ENCODE measurements around the gene SMKR1.
"Not testable (repeated sequence)": the region's sequence is repeated elsewhere in the genome, so short reads cannot be mapped to it uniquely, and the experiment has no call there.

Gene SMKR1

GRCh38 chr7:129501760-129502707 lies at the start of gene SMKR1:
Gene SMKR1 (plus strand): TSS chr7:129502531. CDS start chr7:129502825, 294 bp downstream.
- DNase-seq = peak; percentile 89

GRCh38 chr7:129452589-129453231 lies 49.6 kb upstream of the SMKR1 start:
- no peak for DNase-seq

GRCh38 chr7:129453510-129454248 lies 48.7 kb upstream of the SMKR1 start:
- DNase-seq = no peak

GRCh38 chr7:129454249-129454551 lies 48.1 kb upstream of the SMKR1 start:
- DNase-seq = no peak

GRCh38 chr7:129456421-129456820 lies 45.9 kb upstream of the SMKR1 start:
- no peak for DNase-seq

GRCh38 chr7:129457101-129457500 lies 45.2 kb upstream of the SMKR1 start:
- DNase-seq = no peak

- DNase-seq = no peak
Observed at GRCh38 chr7:129458171-129458570, 44.2 kb upstream of the SMKR1 start.

- no peak for DNase-seq
Observed at GRCh38 chr7:129461809-129462208, 40.5 kb upstream of the SMKR1 start.

GRCh38 chr7:129462420-129462819 lies 39.9 kb upstream of the SMKR1 start:
- no peak for DNase-seq

GRCh38 chr7:129464194-129464593 lies 38.1 kb upstream of the SMKR1 start:
- no peak for DNase-seq

- DNase-seq = no peak
Observed at GRCh38 chr7:129465080-129465479, 37.3 kb upstream of the SMKR1 start.

- DNase-seq = no peak
Observed at GRCh38 chr7:129466796-129467195, 35.5 kb upstream of the SMKR1 start.

GRCh38 chr7:129468087-129468486 lies 34.2 kb upstream of the SMKR1 start:
- DNase-seq = no peak

GRCh38 chr7:129468547-129468946 lies 33.8 kb upstream of the SMKR1 start:
- DNase-seq = no peak

- no peak for DNase-seq
Observed at GRCh38 chr7:129469930-129470329, 32.4 kb upstream of the SMKR1 start.

- no peak for DNase-seq
Observed at GRCh38 chr7:129470411-129470810, 31.9 kb upstream of the SMKR1 start.

- no peak for DNase-seq
Observed at GRCh38 chr7:129471402-129471827, 30.9 kb upstream of the SMKR1 start.

GRCh38 chr7:129475931-129476330 lies 26.4 kb upstream of the SMKR1 start:
- DNase-seq = not testable (repeated sequence)

- not testable (repeated sequence) for DNase-seq
Observed at GRCh38 chr7:129476398-129476797, 25.9 kb upstream of the SMKR1 start.

GRCh38 chr7:129479831-129480230 lies 22.5 kb upstream of the SMKR1 start:
- no peak for DNase-seq

GRCh38 chr7:129480674-129481363 lies 21.5 kb upstream of the SMKR1 start:
- no peak for DNase-seq

GRCh38 chr7:129481376-129481775 lies 21.0 kb upstream of the SMKR1 start:
- not testable (repeated sequence) for DNase-seq

- DNase-seq = no peak
Observed at GRCh38 chr7:129482781-129483180, 19.6 kb upstream of the SMKR1 start.

All from RPMI8226 (cell line).